ENCODE measurements around the gene B9D2. TPM values are rescaled to one million over a fixed set of nuclear protein-coding genes. Genes with fewer than 3 reads are reported as not detected.

The B9D2 gene
- total and polyA plus RNA-seq, 2 donors (not counting 1 experiment from before 2014, with no cell fraction given): 2.3 to 5.3 TPM

DNA sequence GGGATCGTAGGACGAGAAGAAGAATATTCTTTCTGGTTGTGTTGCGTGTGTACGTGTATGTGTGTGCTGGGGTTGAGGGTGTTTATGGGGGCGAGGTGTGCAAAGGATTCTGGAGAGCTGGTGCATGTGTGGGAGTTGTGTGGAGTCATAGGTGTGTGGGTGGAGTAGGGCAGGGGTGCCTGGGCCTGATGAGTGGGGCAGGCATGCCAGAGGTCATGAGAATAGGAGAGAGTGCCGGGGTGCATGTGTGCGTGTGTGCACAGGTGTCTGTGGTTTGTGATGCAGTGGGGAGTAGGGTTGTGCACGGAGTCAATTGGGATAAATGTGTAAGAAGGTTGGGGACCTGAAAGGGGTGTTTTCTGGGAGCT, 13.0 kb upstream of the B9D2 start:
- Histone ChIP-seq H3K4me1 (ENCODE audit: control insufficient read depth, extremely low read depth, insufficient read depth, low read length) (peaks cover 13% of the 10 kb centered on the region), H3K79me2 (ENCODE audit: control insufficient read depth, insufficient read depth, low read length) (no peaks in the 10 kb centered on the region), H3K9me3 (ENCODE audit: control insufficient read depth, insufficient read depth, low read depth, low read length) (no peaks in the 10 kb centered on the region), H3K36me3 (ENCODE audit: control insufficient read depth, insufficient read depth, low read length) (no peaks in the 10 kb centered on the region), H2AFZ (ENCODE audit: low read length) (peak overlapping the region; percentile 67), H3K9ac (ENCODE audit: insufficient read depth, low read length) (no peak overlapping the region), H3K4me3 (replicated peaks in 1 of 4; ENCODE audit: control extremely low read depth in 1 of 4, insufficient read depth in 1 of 4, low read depth in 3 of 4, low read length in 4 of 4) (peak overlapping the region; percentile 41 to 57 (median 52)), H3K4me2 (ENCODE audit: extremely low read depth, insufficient read depth, low read length) (no peak overlapping the region), H4K20me1 (ENCODE audit: control insufficient read depth, extremely low read depth, insufficient read depth, low read length) (no peaks in the 10 kb centered on the region), H3K27ac (ENCODE audit: insufficient read depth, low read length) (no peak overlapping the region), H3K27me3 (ENCODE audit: control insufficient read depth, insufficient read depth, low read length) (no peaks in the 10 kb centered on the region)
- no peak for TF ChIP-seq EZH2 (IDR thresholded peaks at IDR 0.05; ENCODE audit: low read length, missing control alignments)
- TF ChIP-seq, protein P1, sequence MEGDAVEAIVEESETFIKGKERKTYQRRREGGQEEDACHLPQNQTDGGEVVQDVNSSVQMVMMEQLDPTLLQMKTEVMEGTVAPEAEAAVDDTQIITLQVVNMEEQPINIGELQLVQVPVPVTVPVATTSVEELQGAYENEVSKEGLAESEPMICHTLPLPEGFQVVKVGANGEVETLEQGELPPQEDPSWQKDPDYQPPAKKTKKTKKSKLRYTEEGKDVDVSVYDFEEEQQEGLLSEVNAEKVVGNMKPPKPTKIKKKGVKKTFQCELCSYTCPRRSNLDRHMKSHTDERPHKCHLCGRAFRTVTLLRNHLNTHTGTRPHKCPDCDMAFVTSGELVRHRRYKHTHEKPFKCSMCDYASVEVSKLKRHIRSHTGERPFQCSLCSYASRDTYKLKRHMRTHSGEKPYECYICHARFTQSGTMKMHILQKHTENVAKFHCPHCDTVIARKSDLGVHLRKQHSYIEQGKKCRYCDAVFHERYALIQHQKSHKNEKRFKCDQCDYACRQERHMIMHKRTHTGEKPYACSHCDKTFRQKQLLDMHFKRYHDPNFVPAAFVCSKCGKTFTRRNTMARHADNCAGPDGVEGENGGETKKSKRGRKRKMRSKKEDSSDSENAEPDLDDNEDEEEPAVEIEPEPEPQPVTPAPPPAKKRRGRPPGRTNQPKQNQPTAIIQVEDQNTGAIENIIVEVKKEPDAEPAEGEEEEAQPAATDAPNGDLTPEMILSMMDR (conservative IDR thresholded peaks at IDR 0.05 in 1 of 2, IDR thresholded peaks at IDR 0.05 in 1 of 2; ENCODE audit: low read depth in 1 of 2, low read length in 2 of 2): no peak
- DNase-seq (ENCODE audit: low read depth in 2 of 2): no peak

DNA sequence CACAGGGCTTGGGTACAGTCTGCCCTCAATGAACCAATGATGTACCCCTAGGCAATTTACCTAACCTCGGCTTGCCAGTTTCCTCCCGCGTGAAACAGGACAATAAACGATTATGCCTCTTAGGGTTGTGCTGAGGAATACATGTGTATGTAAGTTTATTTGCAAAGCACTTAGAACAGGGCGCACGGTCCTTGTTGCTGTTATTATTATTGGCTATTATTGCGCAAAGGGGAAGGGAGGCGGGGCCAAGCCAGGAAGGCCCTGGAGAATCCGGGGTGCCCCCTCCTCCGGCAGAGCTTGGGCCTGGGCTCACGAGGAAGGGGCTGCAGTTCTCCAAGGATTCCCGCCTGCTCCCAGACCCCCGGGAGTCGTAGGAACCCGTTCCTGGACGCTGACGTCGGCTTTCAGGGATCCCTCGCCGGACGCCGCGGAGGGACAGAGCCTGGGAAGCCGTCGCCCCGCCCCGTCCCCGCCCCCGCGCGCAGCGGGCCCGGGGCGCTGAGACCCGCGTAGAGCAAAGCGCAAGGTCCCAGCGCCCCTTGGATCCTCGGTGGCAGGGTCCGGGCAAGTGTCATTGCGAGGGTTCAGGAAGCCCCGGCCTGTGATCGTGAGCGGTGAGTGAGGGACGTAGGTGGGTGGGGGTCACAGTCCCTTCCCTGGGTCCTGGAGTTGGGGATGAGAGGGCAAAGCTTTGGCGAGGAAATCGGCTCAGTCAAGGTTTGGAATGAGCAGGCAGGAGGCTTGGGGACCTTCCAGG, 12.5 kb upstream of the B9D2 start, which contains the start of gene TMEM91:
TMEM91 (plus strand) TSS at position 293 of the 757 bp plus-strand sequence. CDS start 1,777 bp downstream, outside the sequence.
- Histone ChIP-seq H3K27ac (ENCODE audit: insufficient read depth, low read length) (no peak within 1 kb of the TSS), H3K79me2 (ENCODE audit: control insufficient read depth, insufficient read depth, low read length) (no peaks in the 10 kb centered on the region)

DNA sequence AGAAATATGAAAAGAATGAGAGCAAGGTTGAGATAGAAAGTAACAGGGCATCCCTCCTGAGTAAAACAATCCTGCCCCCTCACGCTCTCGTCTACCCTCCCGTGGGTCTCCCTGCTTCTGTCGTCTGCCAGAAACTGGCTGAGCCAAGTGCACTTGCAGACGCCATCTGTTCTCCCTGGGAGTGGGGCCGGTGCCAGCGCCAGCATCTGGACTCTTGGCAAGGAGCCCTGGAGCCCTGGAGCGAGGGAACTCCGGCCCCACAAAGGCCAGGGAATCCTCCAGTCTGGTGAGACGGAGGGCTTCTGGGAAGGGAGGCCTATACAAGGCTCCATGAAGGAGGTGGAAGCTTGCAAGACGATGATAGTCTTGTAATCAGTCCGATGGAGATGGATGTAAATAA, 10.0 kb upstream of the B9D2 start:
- no peak overlapping the region for H2AFZ ChIP-seq (ENCODE audit: low read length)
- TF ChIP-seq, protein P1 (conservative IDR thresholded peaks at IDR 0.05 in 1 of 2, IDR thresholded peaks at IDR 0.05 in 1 of 2; ENCODE audit: low read depth in 1 of 2, low read length in 2 of 2): no peak
- TF ChIP-seq EZH2 (IDR thresholded peaks at IDR 0.05; ENCODE audit: low read length, missing control alignments): no peak
- no peak overlapping the region for H3K27ac ChIP-seq (ENCODE audit: insufficient read depth, low read length)
- peaks cover 13% of the 10 kb centered on the region for H3K4me1 ChIP-seq (ENCODE audit: control insufficient read depth, extremely low read depth, insufficient read depth, low read length)
- no peaks in the 10 kb centered on the region for H3K27me3 ChIP-seq (ENCODE audit: control insufficient read depth, insufficient read depth, low read length)
- no peak overlapping the region for H3K4me3 ChIP-seq (replicated peaks in 1 of 4; ENCODE audit: control extremely low read depth in 1 of 4, insufficient read depth in 1 of 4, low read depth in 3 of 4, low read length in 4 of 4)
- H3K79me2 ChIP-seq (ENCODE audit: control insufficient read depth, insufficient read depth, low read length): no peaks in the 10 kb centered on the region
- H4K20me1 ChIP-seq (ENCODE audit: control insufficient read depth, extremely low read depth, insufficient read depth, low read length): no peaks in the 10 kb centered on the region
- H3K36me3 ChIP-seq (ENCODE audit: control insufficient read depth, insufficient read depth, low read length): no peaks in the 10 kb centered on the region
- H3K9me3 ChIP-seq (ENCODE audit: control insufficient read depth, insufficient read depth, low read depth, low read length): no peaks in the 10 kb centered on the region
- no peak overlapping the region for H3K4me2 ChIP-seq (ENCODE audit: extremely low read depth, insufficient read depth, low read length)
- H3K9ac ChIP-seq (ENCODE audit: insufficient read depth, low read length): no peak overlapping the region
- DNase-seq (ENCODE audit: low read depth in 2 of 2): peak; percentile 90 to 93

More for the DNA sequence above, 12.5 kb upstream of the B9D2 start, which contains the start of gene TMEM91:
- H3K4me2 ChIP-seq (ENCODE audit: extremely low read depth, insufficient read depth, low read length): peak within 1 kb of the TSS; percentile 61
- H3K27me3 ChIP-seq (ENCODE audit: control insufficient read depth, insufficient read depth, low read length): no peaks in the 10 kb centered on the region
- H2AFZ ChIP-seq (ENCODE audit: low read length): peak within 1 kb of the TSS; percentile 67
- H3K36me3 ChIP-seq (ENCODE audit: control insufficient read depth, insufficient read depth, low read length): no peaks in the 10 kb centered on the region
- peak within 1 kb of the TSS; percentile 41 to 57 (median 52) for H3K4me3 ChIP-seq (replicated peaks in 1 of 4; ENCODE audit: control extremely low read depth in 1 of 4, insufficient read depth in 1 of 4, low read depth in 3 of 4, low read length in 4 of 4)
- H3K9me3 ChIP-seq (ENCODE audit: control insufficient read depth, insufficient read depth, low read depth, low read length): no peaks in the 10 kb centered on the region
- TF ChIP-seq, protein P1 (conservative IDR thresholded peaks at IDR 0.05 in 1 of 2, IDR thresholded peaks at IDR 0.05 in 1 of 2; ENCODE audit: low read depth in 1 of 2, low read length in 2 of 2): no peak
- no peak for TF ChIP-seq EZH2 (IDR thresholded peaks at IDR 0.05; ENCODE audit: low read length, missing control alignments)
- peak in 1 of 2 donors; percentile 44 for DNase-seq (ENCODE audit: low read depth in 2 of 2)
- H3K4me1 ChIP-seq (ENCODE audit: control insufficient read depth, extremely low read depth, insufficient read depth, low read length): peaks cover 13% of the 10 kb centered on the region
- peak within 1 kb of the TSS; percentile 33 for H3K9ac ChIP-seq (ENCODE audit: insufficient read depth, low read length)
- no peaks in the 10 kb centered on the region for H4K20me1 ChIP-seq (ENCODE audit: control insufficient read depth, extremely low read depth, insufficient read depth, low read length)
